HepG2 (cell line): ENCODE results near the gene HIBADH. TPM values are rescaled to one million over a fixed set of nuclear protein-coding genes. Genes with fewer than 3 reads are reported as not detected.
A peak's percentile ranks its signal among the peaks of the same experiment; 100 is the strongest.

ENCODE experiments used
- AKAP8 ChIP-seq: sonication (generic); formaldehyde crosslinking; IDR thresholded peaks from 2 replicates; pipeline ENCODE4 v1.5.1; 2020; ENCODE audit warnings: mild to moderate bottlenecking, missing genetic modification reagents
- ARID3A ChIP-seq: IDR thresholded peaks from 2 replicates; pipeline ENCODE4 v1.6.1; 2012; ENCODE audit warnings: low read depth, low read length, improper control_type of control experiment
- BRD4 ChIP-seq: sonication (generic); formaldehyde crosslinking; IDR thresholded peaks from 2 replicates; pipeline ENCODE4 v1.4.0; 2020; ENCODE audit warnings: missing genetic modification reagents
- CENPX ChIP-seq: sonication (generic); formaldehyde crosslinking; IDR thresholded peaks from 2 replicates; pipeline ENCODE4 v1.9.0; 2021; ENCODE audit warnings: mild to moderate bottlenecking, missing genetic modification reagents, moderate library complexity
- E2F1 ChIP-seq: sonication (generic); formaldehyde crosslinking; IDR thresholded peaks from 2 replicates; pipeline ENCODE4 v1.5.0; 2020; ENCODE audit warnings: missing genetic modification reagents
- EP300 ChIP-seq, 3 experiments: sonication (generic) in 1 of 3; formaldehyde crosslinking in 1 of 3; IDR thresholded peaks; 2 replicates each; pipeline versions ENCODE4 v1.5.1 to v1.6.1; 2011 to 2020; ENCODE audit warnings: low read depth in 2 of 3, low read length in 2 of 3, borderline replicate concordance in 1 of 3, improper control_type of control experiment in 1 of 3, mild to moderate bottlenecking in 1 of 3, missing genetic modification reagents in 1 of 3, moderate library complexity in 1 of 3
- ETV5 ChIP-seq: IDR thresholded peaks from 2 replicates; pipeline ENCODE4 v1.6.1; 2018; ENCODE audit warnings: missing biosample characterization, missing genetic modification reagents, inconsistent platforms, borderline replicate concordance
- GABPA ChIP-seq, 2 experiments: IDR thresholded peaks; 2 replicates each; pipeline ENCODE4 v1.6.1; 2011 to 2016; ENCODE audit warnings: low read depth in 2 of 2, low read length in 1 of 2, missing biosample characterization in 1 of 2, missing genetic modification characterization in 1 of 2
- GPN1 ChIP-seq: sonication (generic); formaldehyde crosslinking; IDR thresholded peaks from 2 replicates; pipeline ENCODE4 v1.5.1; 2020; ENCODE audit warnings: missing genetic modification reagents, borderline replicate concordance
- KDM5A ChIP-seq: fragments of 200-600 bp; sonication (generic); IDR thresholded peaks from 2 replicates; pipeline ENCODE4 v1.7.0; 2018; ENCODE audit warnings: antibody characterized with exemption, mild to moderate bottlenecking, low read length, borderline replicate concordance
- LCORL ChIP-seq, 2 experiments: fragments of 450-650 bp in 1 of 2; sonication (generic) in 1 of 2; formaldehyde crosslinking in 1 of 2; IDR thresholded peaks; 2 replicates each; pipeline versions ENCODE4 v1.5.0 to v1.6.1; 2017 to 2020; ENCODE audit warnings: antibody characterized with exemption in 1 of 2, missing genetic modification reagents in 1 of 2
- SKI ChIP-seq: fragments of 450-650 bp; IDR thresholded peaks from one replicate; pipeline ENCODE4 v1.6.1; 2018; ENCODE audit warnings: mild to moderate bottlenecking; ENCODE audit not compliant: partially characterized antibody
- TARDBP ChIP-seq: sonication (generic); formaldehyde crosslinking; IDR thresholded peaks from 2 replicates; pipeline ENCODE4 v1.8.0; 2022; ENCODE audit warnings: mild to moderate bottlenecking, missing genetic modification reagents
- ZFP41 ChIP-seq: sonication (generic); formaldehyde crosslinking; IDR thresholded peaks from 2 replicates; pipeline ENCODE4 v1.4.0; 2020; ENCODE audit warnings: mild to moderate bottlenecking, missing genetic modification reagents, borderline replicate concordance
- ZIK1 ChIP-seq: sonication (generic); formaldehyde crosslinking; IDR thresholded peaks from 2 replicates; pipeline ENCODE4 v1.5.0; 2020; ENCODE audit warnings: mild to moderate bottlenecking, low read depth, missing genetic modification reagents, borderline replicate concordance
- ZNF10 ChIP-seq: sonication (generic); formaldehyde crosslinking; IDR thresholded peaks from 2 replicates; pipeline ENCODE4 v1.4.0; 2020; ENCODE audit warnings: mild to moderate bottlenecking, low read depth, missing genetic modification reagents, borderline replicate concordance
- ZNF180 ChIP-seq: sonication (generic); formaldehyde crosslinking; IDR thresholded peaks from 2 replicates; pipeline ENCODE4 v1.4.0; 2020; ENCODE audit warnings: low read depth, missing genetic modification reagents, borderline replicate concordance
- ZNF33B ChIP-seq: sonication (generic); formaldehyde crosslinking; IDR thresholded peaks from 2 replicates; pipeline ENCODE4 v1.5.1; 2020; ENCODE audit warnings: mild to moderate bottlenecking, missing genetic modification reagents
- ZNF75D ChIP-seq: sonication (generic); formaldehyde crosslinking; IDR thresholded peaks from 2 replicates; pipeline ENCODE4 v1.8.1; 2023; ENCODE audit warnings: missing genetic modification reagents, mild to moderate bottlenecking, borderline replicate concordance
- polyA plus RNA-seq, 8 experiments: library from polyadenylated mRNA; depleted of rRNA in 3 of 8; stranded (reverse) in 7 of 8; unstranded in 1 of 8; fragments of >200 nt; fragmentation: Illumina TruSeq in 4 of 8; extraction: Trizol in 4 of 8; gene quantifications; 2 replicates each; pipeline versions ENCODE4 v1.2.1 to v1.2.3, GENCODE V29; 2011 to 2016; ENCODE audit warnings: low read depth in 4 of 8, missing spikeins in 1 of 8, mixed read lengths in 1 of 8; ENCODE audit not compliant: insufficient read depth in 1 of 8
- total RNA-seq, 5 experiments: library from RNA; depleted of rRNA; stranded (reverse); fragments of >200 nt; fragmentation: Illumina TruSeq; extraction: Trizol; gene quantifications; 2 replicates each; pipeline ENCODE4 v1.2.3, GENCODE V29; 2016; ENCODE audit warnings: low read depth in 1 of 5

Gene HIBADH
- total and polyA plus RNA-seq, 2 of the 13 experiments (the other 11 are each of a cell fraction or from before 2014, with no cell fraction given): 49.9 to 59.5 TPM

- TF ChIP-seq ZNF33B (CRISPR knock-in tag) (peak; percentile 31; the same call in 1 of the 2 replicates), TARDBP (CRISPR knock-in tag) (0 out of 2 replicates have a peak, but pooled peaks have one; percentile 38), ETV5 (peak; percentile 9; the same call in 1 of the 2 replicates), SKI (peak; percentile 87), ZNF75D (peak; percentile 25; the same call in 1 of the 2 replicates), BRD4 (CRISPR knock-in tag) (peak; percentile 71), AKAP8 (CRISPR knock-in tag) (no peak), EP300 (IDR thresholded peaks at IDR 0.05; ENCODE audit: low read depth in 2 of 2, low read length in 2 of 2) (no peak), EP300 (CRISPR knock-in tag; IDR thresholded peaks at IDR 0.05; ENCODE audit: borderline replicate concordance) (peak; percentile 43; the same call in 1 of the 2 replicates), ARID3A (no peak; the same call in 1 of the 2 replicates), CENPX (no peak), ZNF180 (CRISPR knock-in tag) (no peak), GPN1 (CRISPR knock-in tag) (no peak), GABPA (IDR thresholded peaks at IDR 0.05; ENCODE audit: low read depth, low read length) (no peak), GABPA (CRISPR knock-in tag; IDR thresholded peaks at IDR 0.05; ENCODE audit: low read depth) (peak; percentile 36; the same call in 1 of the 2 replicates), E2F1 (CRISPR knock-in tag) (peak; percentile 63; the same call in 1 of the 2 replicates), LCORL (IDR thresholded peaks at IDR 0.05) (no peak), LCORL (CRISPR knock-in tag; IDR thresholded peaks at IDR 0.05) (peak; percentile 46), ZFP41 (CRISPR knock-in tag) (no peak), ZNF10 (no peak), ZIK1 (CRISPR knock-in tag) (no peak), KDM5A (peak; percentile 29; the same call in 1 of the 2 replicates)
Measured at GRCh38 chr7:27662490-27663205, at the start of gene HIBADH (continued).
